Measurements from ENCODE around the gene FOXK2. TPM values are rescaled to one million over a fixed set of nuclear protein-coding genes. Genes with fewer than 3 reads are reported as not detected.

FOXK2 gene
- total RNA-seq, result 16.1 TPM

DNA sequence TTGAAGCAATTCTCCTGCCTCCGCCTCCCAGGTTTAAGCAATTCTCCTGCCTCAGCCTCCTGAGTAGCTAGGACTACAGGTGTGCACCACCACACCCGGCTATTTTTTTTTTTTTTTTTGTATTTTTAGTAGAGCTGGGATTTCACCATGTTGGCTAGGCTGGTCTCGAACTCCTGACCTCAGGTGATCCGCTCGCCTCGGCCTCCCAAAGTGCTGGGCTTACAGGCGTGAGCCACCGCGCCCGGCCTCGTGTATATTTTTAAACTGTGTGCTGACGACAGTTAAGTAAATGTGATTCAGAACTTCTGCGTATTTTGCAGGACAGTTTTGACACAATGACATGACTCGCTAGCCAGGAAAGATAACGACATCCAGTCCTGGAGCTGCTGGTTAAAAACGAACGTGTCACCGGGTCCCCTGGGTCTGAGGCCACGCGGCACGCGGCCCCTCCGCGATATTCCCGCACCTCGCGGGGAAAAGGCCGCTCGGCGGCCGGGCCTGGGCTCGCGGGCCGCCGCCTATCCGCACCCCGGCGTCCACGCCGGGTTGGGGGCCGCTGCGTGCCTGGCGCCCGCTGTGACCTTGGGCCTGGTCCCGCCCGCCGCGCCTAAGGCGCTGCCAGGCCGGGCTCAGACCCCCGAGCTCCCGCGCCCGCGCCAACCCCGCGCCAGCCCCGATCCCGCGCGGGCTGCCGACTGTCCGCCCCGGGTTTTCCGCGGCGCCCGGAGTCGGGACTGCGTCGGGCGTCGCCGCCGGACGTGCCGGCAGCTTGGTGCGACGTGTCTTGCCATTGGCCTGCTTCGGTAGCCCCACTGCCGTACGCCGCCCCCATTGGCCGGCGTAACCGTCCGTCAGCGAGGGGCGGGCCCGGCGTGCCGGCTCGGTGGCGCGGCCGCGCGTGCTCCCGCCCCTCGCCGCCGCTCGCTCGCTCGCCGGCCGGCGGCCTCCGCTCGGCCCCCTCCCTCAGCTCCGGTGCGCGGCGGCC lies at the start of gene FOXK2:
Gene FOXK2 (plus strand): TSS at position 907 of the 985 bp plus-strand sequence. CDS start 157 bp downstream, outside the sequence.
- Histone ChIP-seq H3K4me3 (ENCODE audit: low read length) (peak within 1 kb of the TSS; percentile 60), H3K4me1 (ENCODE audit: insufficient read depth, low read length) (peaks cover 37% of the 10 kb centered on the region), H3K27me3 (ENCODE audit: insufficient read depth, low read length) (no peaks in the 10 kb centered on the region), H3K9me3 (ENCODE audit: low read depth, low read length) (no peaks in the 10 kb centered on the region)

DNA sequence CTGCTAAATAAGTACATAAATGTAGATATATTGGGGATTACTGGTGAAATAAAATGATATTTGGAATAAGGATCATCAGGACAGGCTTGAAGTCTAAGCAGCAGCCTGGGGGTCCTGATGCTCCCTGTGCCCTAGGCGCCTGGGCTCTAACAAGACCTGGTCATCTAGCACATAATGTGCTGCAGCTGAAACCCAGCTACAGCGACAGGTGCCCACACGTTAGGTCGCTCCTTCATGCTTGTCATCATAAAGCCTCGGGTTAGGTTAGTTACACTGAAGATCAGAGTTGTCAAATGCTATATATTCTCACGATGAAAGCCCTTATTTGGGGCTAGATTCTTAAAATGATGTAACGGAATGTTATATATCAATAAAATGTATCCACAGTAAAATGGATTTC lies 49.5 kb upstream of the FOXK2 start:
- H3K4me3 ChIP-seq (ENCODE audit: low read length), result no peak overlapping the region
- H3K4me1 ChIP-seq (ENCODE audit: insufficient read depth, low read length), result no peaks in the 10 kb centered on the region
- no peaks in the 10 kb centered on the region for H3K9me3 ChIP-seq (ENCODE audit: low read depth, low read length)
- no peaks in the 10 kb centered on the region for H3K27me3 ChIP-seq (ENCODE audit: insufficient read depth, low read length)

DNA sequence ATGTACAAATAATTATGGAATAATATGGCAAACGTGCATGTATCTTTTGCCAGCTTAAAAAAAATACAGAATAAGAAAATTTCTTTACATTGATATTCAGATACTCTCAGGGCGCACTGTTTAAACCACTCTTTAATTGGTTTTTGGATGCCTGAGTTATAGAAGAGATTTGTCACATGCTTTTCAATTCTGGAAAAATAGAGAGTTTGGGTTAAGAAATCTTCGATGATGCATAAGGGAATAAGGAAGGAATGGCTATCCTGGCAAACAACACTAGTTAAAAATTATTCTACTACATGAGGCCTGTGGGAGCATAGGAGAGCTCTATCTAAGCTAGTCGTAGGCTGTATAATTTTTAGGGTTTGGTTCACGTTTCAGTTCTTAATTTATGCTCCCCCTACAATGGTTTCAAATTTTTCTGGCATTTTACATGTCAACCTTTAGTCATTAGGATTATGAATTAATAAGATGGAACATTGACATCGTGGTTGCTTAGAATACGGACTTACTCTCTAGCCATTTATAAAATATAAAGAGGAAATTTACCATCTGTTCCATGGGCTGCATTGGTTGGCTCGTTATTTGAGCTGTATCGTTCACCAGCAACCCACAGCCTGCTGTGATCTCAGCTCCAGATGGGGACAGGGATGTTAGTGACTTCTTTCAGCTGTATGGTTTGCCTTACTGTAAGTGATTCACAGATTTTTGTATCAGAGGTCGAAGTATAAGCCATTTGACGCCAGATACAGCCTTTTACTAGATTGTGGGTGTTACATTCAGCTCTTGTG lies 45.1 kb upstream of the FOXK2 start:
- Histone ChIP-seq H3K27me3 (ENCODE audit: insufficient read depth, low read length) (no peaks in the 10 kb centered on the region), H3K4me1 (ENCODE audit: insufficient read depth, low read length) (no peaks in the 10 kb centered on the region), H3K9me3 (ENCODE audit: low read depth, low read length) (no peaks in the 10 kb centered on the region), H3K4me3 (ENCODE audit: low read length) (no peak overlapping the region)

- Histone ChIP-seq H3K4me1 (ENCODE audit: insufficient read depth, low read length) (no peaks in the 10 kb centered on the region), H3K27me3 (ENCODE audit: insufficient read depth, low read length) (no peaks in the 10 kb centered on the region), H3K4me3 (ENCODE audit: low read length) (no peak overlapping the region), H3K9me3 (ENCODE audit: low read depth, low read length) (no peaks in the 10 kb centered on the region)
Measured at GRCh38 chr17:82475458-82475857, 44.1 kb upstream of the FOXK2 start.

DNA sequence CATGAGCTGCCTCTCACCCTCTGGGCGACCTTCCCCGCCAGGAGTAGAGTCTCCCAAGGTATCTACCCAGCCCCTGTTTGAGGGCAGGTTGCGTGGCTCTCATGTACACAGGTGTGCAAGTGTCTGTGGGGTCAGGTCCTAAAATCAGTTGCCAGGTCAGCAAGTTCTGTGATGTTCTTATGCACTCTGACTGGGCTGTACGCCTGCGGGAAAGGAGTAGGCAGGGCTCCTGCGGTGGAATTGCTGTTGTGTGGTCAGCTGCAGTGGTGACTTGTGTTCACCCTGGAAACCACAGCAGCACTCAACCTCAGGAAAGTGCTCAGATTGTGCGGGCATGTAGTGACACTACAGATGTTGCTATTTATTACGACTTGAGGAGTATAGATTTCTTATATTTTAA lies 41.6 kb upstream of the FOXK2 start:
- H3K9me3 ChIP-seq (ENCODE audit: low read depth, low read length), result no peaks in the 10 kb centered on the region
- no peaks in the 10 kb centered on the region for H3K4me1 ChIP-seq (ENCODE audit: insufficient read depth, low read length)
- H3K4me3 ChIP-seq (ENCODE audit: low read length), result no peak overlapping the region
- H3K27me3 ChIP-seq (ENCODE audit: insufficient read depth, low read length), result no peaks in the 10 kb centered on the region

GRCh38 chr17:82479602-82480001 lies 39.9 kb upstream of the FOXK2 start:
- H3K27me3 ChIP-seq (ENCODE audit: insufficient read depth, low read length), result no peaks in the 10 kb centered on the region

DNA sequence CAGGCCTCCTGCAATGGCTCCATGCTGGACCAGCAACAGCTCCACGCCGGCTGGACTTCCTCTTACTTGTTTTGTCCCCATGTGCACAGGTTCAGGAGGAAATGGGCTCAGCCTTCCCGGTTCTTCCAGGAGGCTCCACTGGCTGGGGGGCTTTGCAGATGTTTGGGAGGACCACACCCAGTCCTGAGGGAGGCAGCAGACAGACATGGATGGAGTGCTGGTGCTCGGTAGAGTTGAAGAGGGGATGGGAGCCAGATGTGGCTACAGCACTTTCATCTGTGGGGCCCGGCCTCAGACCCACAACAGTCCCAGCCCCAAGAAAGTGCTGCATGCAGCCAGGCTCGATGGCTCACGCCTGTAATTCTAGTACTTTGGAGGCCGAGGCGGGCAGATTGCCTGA lies 39.2 kb upstream of the FOXK2 start:
- Histone ChIP-seq H3K4me1 (ENCODE audit: insufficient read depth, low read length) (no peaks in the 10 kb centered on the region), H3K9me3 (ENCODE audit: low read depth, low read length) (no peaks in the 10 kb centered on the region), H3K27me3 (ENCODE audit: insufficient read depth, low read length) (no peaks in the 10 kb centered on the region), H3K4me3 (ENCODE audit: low read length) (no peak overlapping the region)

More at GRCh38 chr17:82479602-82480001, 39.9 kb upstream of the FOXK2 start:
- Histone ChIP-seq H3K4me1 (ENCODE audit: insufficient read depth, low read length) (no peaks in the 10 kb centered on the region), H3K4me3 (ENCODE audit: low read length) (no peak overlapping the region), H3K9me3 (ENCODE audit: low read depth, low read length) (no peaks in the 10 kb centered on the region)

DNA sequence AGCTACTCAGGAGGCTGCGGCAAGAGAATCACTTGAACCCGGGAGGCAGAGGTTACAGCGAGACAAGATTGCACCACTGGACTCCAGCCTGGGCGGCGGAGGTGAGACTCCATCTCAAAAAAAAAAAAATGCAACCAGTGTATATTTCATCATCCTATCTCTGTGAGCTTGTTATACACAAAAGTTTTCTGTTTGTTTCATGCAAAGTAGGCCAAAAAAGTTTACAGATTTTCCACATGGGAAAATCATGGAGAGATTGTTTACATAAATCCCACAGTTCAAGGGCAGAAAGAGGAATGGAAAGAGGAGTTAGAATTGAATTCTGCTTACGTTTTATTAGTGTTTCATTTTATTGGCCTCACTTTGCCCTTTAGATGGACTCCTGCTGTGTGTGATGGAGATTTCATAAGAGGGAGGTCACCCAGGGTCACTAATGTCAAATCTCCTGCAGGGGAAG lies 36.3 kb upstream of the FOXK2 start:
- peaks cover 9% of the 10 kb centered on the region for H3K4me1 ChIP-seq (ENCODE audit: insufficient read depth, low read length)
- H3K9me3 ChIP-seq (ENCODE audit: low read depth, low read length), result no peaks in the 10 kb centered on the region
- H3K27me3 ChIP-seq (ENCODE audit: insufficient read depth, low read length), result no peaks in the 10 kb centered on the region
- H3K4me3 ChIP-seq (ENCODE audit: low read length), result no peak overlapping the region

- Histone ChIP-seq H3K4me1 (ENCODE audit: insufficient read depth, low read length) (peaks cover 9% of the 10 kb centered on the region), H3K9me3 (ENCODE audit: low read depth, low read length) (no peaks in the 10 kb centered on the region), H3K4me3 (ENCODE audit: low read length) (no peak overlapping the region), H3K27me3 (ENCODE audit: insufficient read depth, low read length) (no peaks in the 10 kb centered on the region)
Measured at GRCh38 chr17:82483836-82484235, 35.7 kb upstream of the FOXK2 start.

GRCh38 chr17:82486231-82487094 lies 33.1 kb upstream of the FOXK2 start:
- H3K4me3 ChIP-seq (ENCODE audit: low read length), result no peak overlapping the region
- no peaks in the 10 kb centered on the region for H3K27me3 ChIP-seq (ENCODE audit: insufficient read depth, low read length)
- H3K9me3 ChIP-seq (ENCODE audit: low read depth, low read length), result no peaks in the 10 kb centered on the region
- peaks cover 9% of the 10 kb centered on the region for H3K4me1 ChIP-seq (ENCODE audit: insufficient read depth, low read length)

DNA sequence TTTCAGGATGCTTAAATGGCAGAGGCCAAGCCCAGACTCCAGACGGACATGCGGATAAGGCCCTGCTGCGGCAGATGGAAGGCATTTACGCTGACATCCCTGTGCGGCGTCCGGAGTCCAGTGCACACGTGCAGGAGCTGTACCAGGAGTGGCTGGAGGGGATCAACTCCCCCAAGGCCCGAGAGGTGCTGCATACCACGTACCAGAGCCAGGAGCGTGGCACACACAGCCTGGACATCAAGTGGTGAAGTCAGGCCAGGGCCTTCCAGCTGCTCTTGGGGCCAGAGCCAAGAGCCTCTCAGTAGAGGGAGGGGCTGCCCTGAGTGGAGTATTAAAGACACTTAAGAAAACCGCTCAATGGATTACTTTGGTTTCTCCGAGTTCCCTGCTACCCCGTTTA lies 31.6 kb upstream of the FOXK2 start:
- H3K4me3 ChIP-seq (ENCODE audit: low read length), result no peak overlapping the region
- H3K27me3 ChIP-seq (ENCODE audit: insufficient read depth, low read length), result no peaks in the 10 kb centered on the region
- no peaks in the 10 kb centered on the region for H3K9me3 ChIP-seq (ENCODE audit: low read depth, low read length)
- H3K4me1 ChIP-seq (ENCODE audit: insufficient read depth, low read length), result peaks cover 9% of the 10 kb centered on the region

DNA sequence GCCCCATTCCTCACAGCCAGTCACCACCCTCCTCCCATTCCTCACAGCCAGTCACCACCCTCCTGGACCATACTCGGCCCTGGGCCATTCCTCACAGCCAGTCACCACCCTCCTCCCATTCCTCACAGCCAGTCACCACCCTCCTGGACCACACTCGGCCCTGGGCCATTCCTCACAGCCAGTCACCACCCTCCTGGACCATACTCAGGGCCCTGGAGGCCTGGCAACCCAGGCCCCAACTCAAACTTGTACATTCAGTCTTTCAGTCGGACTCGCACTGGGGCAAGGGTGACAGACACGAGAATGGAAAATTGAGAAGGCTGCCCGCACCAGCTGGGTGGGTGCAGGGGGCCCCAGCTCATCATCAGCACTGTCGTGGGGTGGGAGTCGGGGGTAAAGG lies 30.4 kb upstream of the FOXK2 start:
- no peaks in the 10 kb centered on the region for H3K27me3 ChIP-seq (ENCODE audit: insufficient read depth, low read length)
- H3K9me3 ChIP-seq (ENCODE audit: low read depth, low read length), result no peaks in the 10 kb centered on the region
- H3K4me1 ChIP-seq (ENCODE audit: insufficient read depth, low read length), result peaks cover 10% of the 10 kb centered on the region
- no peak overlapping the region for H3K4me3 ChIP-seq (ENCODE audit: low read length)

GRCh38 chr17:82489851-82490511 lies 29.6 kb upstream of the FOXK2 start:
- peaks cover 18% of the 10 kb centered on the region for H3K4me1 ChIP-seq (ENCODE audit: insufficient read depth, low read length)
- no peak overlapping the region for H3K4me3 ChIP-seq (ENCODE audit: low read length)
- H3K27me3 ChIP-seq (ENCODE audit: insufficient read depth, low read length), result no peaks in the 10 kb centered on the region
- no peaks in the 10 kb centered on the region for H3K9me3 ChIP-seq (ENCODE audit: low read depth, low read length)

- Histone ChIP-seq H3K4me1 (ENCODE audit: insufficient read depth, low read length) (peaks cover 18% of the 10 kb centered on the region), H3K27me3 (ENCODE audit: insufficient read depth, low read length) (no peaks in the 10 kb centered on the region), H3K4me3 (ENCODE audit: low read length) (no peak overlapping the region), H3K9me3 (ENCODE audit: low read depth, low read length) (no peaks in the 10 kb centered on the region)
Measured at GRCh38 chr17:82490512-82491195, 28.9 kb upstream of the FOXK2 start.

Measured in mononuclear cell (primary cell).